Liver (tissue), 9 donors: Measurements from ENCODE around the gene NOL11. TPM values are rescaled to one million over a fixed set of nuclear protein-coding genes. Genes with fewer than 3 reads are reported as not detected.

ENCODE experiments used
- DNase-seq: peaks from one replicate; pipeline ENCODE4 v3.0.0-alpha.2; 2017; ENCODE audit warnings: low spot score
- H3K27ac ChIP-seq, 2 donors: one replicate each; pipeline ENCODE4 v1.7.0; 2013; ENCODE audit warnings: inconsistent platforms in 2 of 2, low read length in 2 of 2, control low read depth in 1 of 2, low read depth in 1 of 2, mild to moderate bottlenecking in 1 of 2
- H3K27me3 ChIP-seq, 4 donors: one replicate each; pipeline versions ENCODE4 v1.6.1 to v1.7.0; 2013; ENCODE audit warnings: low read length in 3 of 4, inconsistent platforms in 1 of 4, mild to moderate bottlenecking in 1 of 4, moderate library complexity in 1 of 4; ENCODE audit not compliant: control insufficient read depth in 4 of 4, insufficient read depth in 4 of 4
- H3K36me3 ChIP-seq, 4 donors: one replicate each; pipeline versions ENCODE4 v1.6.1 to v1.7.0; 2013; ENCODE audit warnings: low read length in 3 of 4, mild to moderate bottlenecking in 3 of 4, low read depth in 1 of 4, moderate library complexity in 1 of 4; ENCODE audit not compliant: control insufficient read depth in 4 of 4, insufficient read depth in 3 of 4
- H3K4me1 ChIP-seq, 4 donors: one replicate each; pipeline versions ENCODE4 v1.6.1 to v1.7.0; 2013; ENCODE audit warnings: low read length in 3 of 4, mild to moderate bottlenecking in 3 of 4, moderate library complexity in 1 of 4; ENCODE audit not compliant: control insufficient read depth in 4 of 4, insufficient read depth in 4 of 4
- H3K4me3 ChIP-seq, 3 donors: one replicate each; pipeline versions ENCODE4 v1.6.1 to v1.7.0; 2013; ENCODE audit warnings: low read length in 3 of 3, control low read depth in 1 of 3, low read depth in 1 of 3, mild to moderate bottlenecking in 1 of 3
- H3K9ac ChIP-seq, 2 donors: one replicate each; pipeline ENCODE4 v1.7.0; 2013; ENCODE audit warnings: low read length in 2 of 2, mild to moderate bottlenecking in 2 of 2, moderate library complexity in 2 of 2, control low read depth in 1 of 2, low read depth in 1 of 2
- H3K9me3 ChIP-seq, 4 donors: one replicate each; pipeline versions ENCODE4 v1.6.1 to v1.7.0; 2013; ENCODE audit warnings: low read length in 3 of 4; ENCODE audit not compliant: control insufficient read depth in 4 of 4
- ATF3 ChIP-seq: IDR thresholded peaks from 2 replicates; pipeline ENCODE4 v1.6.1; 2016; ENCODE audit warnings: antibody characterized with exemption
- CTCF ChIP-seq: fragments of 150-350 bp; IDR thresholded peaks from 2 replicates; pipeline ENCODE4 v1.5.1; 2017; ENCODE audit warnings: improper control_type of control experiment, low read depth, low read length; ENCODE audit not compliant: missing input control
- EGR1 ChIP-seq, 2 donors: IDR thresholded peaks; 2 replicates each; pipeline ENCODE4 v1.6.1; 2016 to 2018; ENCODE audit warnings: antibody characterized with exemption in 2 of 2, low read depth in 2 of 2
- FOXA1 ChIP-seq: IDR thresholded peaks from 2 replicates; pipeline ENCODE4 v1.6.1; 2016; ENCODE audit warnings: antibody characterized with exemption
- FOXA2 ChIP-seq: IDR thresholded peaks from 2 replicates; pipeline ENCODE4 v1.6.1; 2016; ENCODE audit warnings: antibody characterized with exemption
- HNF4A ChIP-seq, 2 donors: conservative IDR thresholded peaks; 2 replicates each; pipeline ENCODE4 v1.6.1; 2016; ENCODE audit warnings: antibody characterized with exemption in 2 of 2, mild to moderate bottlenecking in 2 of 2
- HNF4G ChIP-seq: IDR thresholded peaks from 2 replicates; pipeline ENCODE4 v1.6.1; 2016; ENCODE audit warnings: antibody characterized with exemption
- JUND ChIP-seq, 2 donors: IDR thresholded peaks; 2 replicates each; pipeline ENCODE4 v1.6.1; 2016; ENCODE audit warnings: antibody characterized with exemption in 2 of 2
- NR2F2 ChIP-seq: IDR thresholded peaks from 2 replicates; pipeline ENCODE4 v1.6.1; 2016; ENCODE audit warnings: antibody characterized with exemption
- RAD21 ChIP-seq, 2 donors: IDR thresholded peaks; 2 replicates each; pipeline ENCODE4 v1.6.1; 2016; ENCODE audit warnings: antibody characterized with exemption in 2 of 2, mild to moderate bottlenecking in 2 of 2
- REST ChIP-seq: IDR thresholded peaks from 2 replicates; pipeline ENCODE4 v1.6.1; 2016; ENCODE audit warnings: antibody characterized with exemption, mild to moderate bottlenecking
- RXRA ChIP-seq, 2 donors: IDR thresholded peaks; 2 replicates each; pipeline ENCODE4 v1.6.1; 2017 to 2018; ENCODE audit warnings: antibody characterized with exemption in 2 of 2, mild to moderate bottlenecking in 1 of 2
- SP1 ChIP-seq: IDR thresholded peaks from 2 replicates; pipeline ENCODE4 v1.6.1; 2018; ENCODE audit warnings: antibody characterized with exemption, mild to moderate bottlenecking
- TAF1 ChIP-seq: conservative IDR thresholded peaks from 2 replicates; pipeline ENCODE4 v1.6.1; 2016; ENCODE audit warnings: antibody characterized with exemption, mild to moderate bottlenecking
- YY1 ChIP-seq: IDR thresholded peaks from 2 replicates; pipeline ENCODE4 v1.6.1; 2016; ENCODE audit warnings: antibody characterized with exemption, mild to moderate bottlenecking
- ZBTB33 ChIP-seq: IDR thresholded peaks from 2 replicates; pipeline ENCODE4 v1.6.1; 2016; ENCODE audit warnings: antibody characterized with exemption
- WGBS: extraction: QIAGEN DNeasy Blood & Tissue Kit; methylation state at CpG from one replicate; pipeline ENCODE4 v1.1.7; 2013; 5-methylcytosine and 5-hydroxymethylcytosine counted together
- polyA plus RNA-seq, 2 donors: library from polyadenylated mRNA; stranded (reverse) in 1 of 2; unstranded in 1 of 2; fragments of 200-250 nt in 1 of 2; fragments of >200 nt in 1 of 2; fragmentation: Nextera tagmentation in 1 of 2; extraction: Ambion mirVana in 1 of 2; gene quantifications; one replicate each; pipeline versions ENCODE4 v1.2.1 to v1.2.3, GENCODE V29; 2013 to 2015
- total RNA-seq, 2 donors: library from RNA; depleted of rRNA; stranded (reverse); fragments of >200 nt; gene quantifications; one replicate each; pipeline ENCODE4 v1.2.3, GENCODE V29; 2014
- donor health status: healthy.
- donor health status: healthy.
- donor health status: healthy.
- donor health status: healthy.
- donor health status: healthy.

NOL11 gene
- total and polyA plus RNA-seq, 4 donors, result 11.8 to 27.2 (median 20.7) TPM

DNA sequence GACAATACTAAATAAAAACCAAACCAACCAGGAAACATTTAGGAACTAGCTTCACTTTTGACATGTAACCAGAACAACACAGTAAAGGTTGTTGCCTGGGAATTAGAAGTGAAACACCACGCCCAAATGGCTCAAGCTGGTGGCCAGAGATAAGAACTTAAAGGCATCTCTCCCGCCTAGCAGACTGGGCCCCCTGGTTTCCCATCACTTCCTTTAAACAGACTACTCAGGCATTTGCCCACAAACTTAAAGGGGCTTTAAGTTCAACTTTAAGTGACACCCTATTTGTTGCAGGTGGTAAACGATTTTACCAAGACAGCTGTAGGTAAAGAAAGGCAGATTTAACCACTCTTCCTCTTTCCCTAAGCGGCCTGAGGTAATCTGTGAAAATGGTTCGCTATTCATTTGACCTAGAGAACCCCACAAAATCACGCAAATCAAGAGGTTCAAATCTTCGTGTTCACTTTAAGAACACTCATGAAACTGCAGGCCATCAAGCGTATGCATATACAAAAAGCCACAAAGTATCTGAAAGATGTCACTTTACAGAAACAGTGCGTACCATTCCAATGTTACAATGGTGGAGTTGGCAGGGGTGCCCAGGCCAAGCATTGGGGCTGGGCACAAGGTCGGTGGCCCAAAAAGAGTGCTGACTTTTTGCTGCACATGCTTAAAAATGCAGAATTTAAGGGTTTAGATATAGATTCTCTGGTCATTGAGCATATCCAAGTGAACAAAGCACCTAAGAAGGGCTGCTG, 66.8 kb downstream of the NOL11 start:
- no peak overlapping the region for H3K27ac ChIP-seq

DNA sequence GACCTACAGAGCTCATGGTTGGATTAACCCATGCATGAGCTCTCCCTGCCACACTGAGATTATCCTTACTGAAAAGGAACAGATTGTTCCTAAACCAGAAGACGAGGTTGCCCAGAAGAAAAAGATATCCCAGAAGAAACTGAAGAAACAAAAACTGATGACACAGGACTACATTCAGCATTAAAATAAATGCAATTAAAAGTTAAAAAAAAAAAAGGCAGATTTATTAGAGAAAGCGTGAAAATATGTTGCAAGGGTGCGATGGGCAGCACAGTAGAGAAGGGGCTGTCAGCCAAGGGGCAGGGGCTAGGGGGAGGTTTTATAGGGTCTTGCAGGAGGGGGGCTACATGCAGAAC, 67.4 kb downstream of the NOL11 start:
- 94% methylated on average over 3 of the region's 3 CpGs for WGBS
- TF ChIP-seq ZBTB33 (no peak), RXRA (IDR thresholded peaks at IDR 0.05) (no peak), ATF3 (no peak), EGR1 (IDR thresholded peaks at IDR 0.05; ENCODE audit: low read depth in 2 of 2) (no peak), HNF4G (no peak), JUND (IDR thresholded peaks at IDR 0.05) (no peak), NR2F2 (no peak), SP1 (no peak), YY1 (no peak), REST (no peak), TAF1 (no peak)

More for the DNA sequence above, 66.8 kb downstream of the NOL11 start:
- Histone ChIP-seq H3K9ac (no peak overlapping the region), H3K36me3 (no peaks in the 10 kb centered on the region), H3K9me3 (no peaks in the 10 kb centered on the region), H3K4me1 (peaks cover 0 to 1% (median 0%) of the 10 kb centered on the region in 4 donors), H3K27me3 (no peaks in the 10 kb centered on the region), H3K4me3 (no peak overlapping the region)
- DNase-seq, result peak; percentile 83
- WGBS, result 71% methylated on average over 10 of the region's 10 CpGs
- TF ChIP-seq CTCF, result no peak
- no peak for TF ChIP-seq NR2F2
- TF ChIP-seq TAF1, result no peak
- TF ChIP-seq FOXA2, result no peak
- no peak for TF ChIP-seq HNF4G
- no peak for TF ChIP-seq RAD21 (IDR thresholded peaks at IDR 0.05)
- no peak for TF ChIP-seq EGR1 (IDR thresholded peaks at IDR 0.05; ENCODE audit: low read depth in 2 of 2)
- no peak for TF ChIP-seq JUND (IDR thresholded peaks at IDR 0.05)
- no peak for TF ChIP-seq HNF4A (conservative IDR thresholded peaks at IDR 0.05)
- no peak for TF ChIP-seq ATF3
- no peak for TF ChIP-seq ZBTB33
- no peak for TF ChIP-seq YY1
- TF ChIP-seq FOXA1, result no peak
- TF ChIP-seq SP1, result no peak
- TF ChIP-seq RXRA (IDR thresholded peaks at IDR 0.05), result no peak

More for the DNA sequence above, 67.4 kb downstream of the NOL11 start:
- no peaks in the 10 kb centered on the region for H3K36me3 ChIP-seq
- H3K4me3 ChIP-seq, result no peak overlapping the region
- H3K9me3 ChIP-seq, result no peaks in the 10 kb centered on the region
- no peak overlapping the region for H3K9ac ChIP-seq
- H3K4me1 ChIP-seq, result no peaks in the 10 kb centered on the region
- no peaks in the 10 kb centered on the region for H3K27me3 ChIP-seq
- DNase-seq, result no peak
- no peak overlapping the region for H3K27ac ChIP-seq
